ENCODE measurements around the gene UBE2J1.
"Not testable (repeated sequence)": the region's sequence is repeated elsewhere in the genome, so short reads cannot be mapped to it uniquely, and the experiment has no call there.

The UBE2J1 gene

DNA sequence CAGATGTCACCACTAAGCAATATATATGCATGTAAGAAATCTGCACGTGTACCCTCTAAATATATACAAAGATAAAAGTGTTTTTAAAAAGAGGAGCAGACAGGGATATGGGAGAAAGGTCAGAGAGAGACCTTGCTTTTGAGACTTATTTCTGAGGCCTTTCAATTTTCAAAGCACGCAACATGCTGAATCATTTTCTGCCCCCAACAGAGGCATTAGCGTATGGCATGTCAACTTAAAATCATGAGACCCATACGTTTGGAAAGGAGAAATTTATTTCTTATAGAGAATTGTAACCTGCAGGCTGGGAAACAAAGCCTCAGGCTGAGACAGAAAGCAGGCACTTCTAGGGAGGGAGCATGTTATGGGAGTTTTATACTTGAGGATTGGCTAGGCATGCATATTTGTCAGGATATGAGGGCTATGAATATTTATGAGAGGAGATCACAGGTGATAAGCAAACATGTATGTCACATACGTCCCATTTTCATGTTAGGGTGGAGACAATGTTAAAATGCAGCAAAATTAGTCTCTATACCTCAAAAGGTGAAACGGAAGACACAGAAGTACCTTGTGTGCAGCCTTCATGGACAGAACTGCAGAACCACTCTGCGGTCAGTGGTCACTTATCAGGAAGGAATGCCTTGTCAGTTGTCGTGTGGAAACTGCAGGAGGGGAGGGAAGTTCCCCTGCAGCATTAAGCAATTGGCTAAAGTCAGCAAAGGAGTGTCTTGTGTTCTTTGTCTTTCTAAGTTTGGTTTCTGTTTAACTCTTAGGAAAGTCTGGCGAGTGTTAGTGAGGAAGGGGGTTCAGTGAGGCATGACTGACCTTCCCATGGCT lies 31.2 kb downstream of the UBE2J1 start:
- no peak for DNase-seq (ENCODE audit: low read depth, low spot score)

DNA sequence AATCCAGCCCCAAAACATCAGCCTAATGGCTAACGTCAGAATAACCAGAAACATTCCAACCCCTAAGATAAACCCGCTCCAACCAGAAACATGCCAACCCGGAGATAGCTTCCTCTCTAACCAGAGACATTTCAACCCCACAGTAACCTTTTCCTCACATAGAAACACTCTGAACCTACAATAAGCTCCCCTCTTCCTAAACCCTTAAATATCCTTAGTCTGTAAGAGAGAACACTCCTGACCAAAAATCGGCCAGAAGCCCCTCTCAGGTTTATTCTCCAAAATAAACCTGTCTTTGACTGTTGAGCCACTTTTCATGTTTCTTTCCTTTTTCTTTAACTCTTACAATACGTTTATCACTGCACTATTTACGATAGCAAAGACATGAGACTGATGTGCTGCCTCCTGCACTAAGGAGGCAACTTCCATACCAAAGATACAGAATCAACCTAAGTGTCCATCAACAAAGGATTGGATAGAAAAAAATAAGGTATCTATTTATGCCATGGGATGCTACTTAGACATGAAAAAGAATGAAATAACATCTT lies 32.4 kb downstream of the UBE2J1 start:
- no peak for DNase-seq (ENCODE audit: low read depth, low spot score)

DNA sequence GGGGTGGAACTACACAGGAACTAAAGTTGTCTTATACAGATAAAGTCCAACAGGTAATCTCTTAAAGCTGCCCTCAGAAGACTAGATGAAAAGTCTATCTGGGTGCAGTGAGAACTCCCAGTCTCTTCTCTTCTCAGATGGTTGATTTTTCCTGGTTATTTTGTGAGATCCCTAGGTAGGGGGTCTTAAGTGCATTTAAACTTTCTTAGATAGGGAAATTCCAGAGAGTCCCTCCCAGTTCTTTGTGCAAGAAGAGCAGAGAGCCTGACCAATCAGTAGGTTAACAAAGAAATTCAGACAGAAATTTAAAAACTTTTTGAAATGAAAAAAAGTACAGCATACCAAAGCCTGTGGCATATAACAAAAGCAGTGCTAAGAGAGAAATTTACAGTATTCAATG lies 35.5 kb downstream of the UBE2J1 start:
- DNase-seq (ENCODE audit: low read depth, low spot score) = no peak

DNA sequence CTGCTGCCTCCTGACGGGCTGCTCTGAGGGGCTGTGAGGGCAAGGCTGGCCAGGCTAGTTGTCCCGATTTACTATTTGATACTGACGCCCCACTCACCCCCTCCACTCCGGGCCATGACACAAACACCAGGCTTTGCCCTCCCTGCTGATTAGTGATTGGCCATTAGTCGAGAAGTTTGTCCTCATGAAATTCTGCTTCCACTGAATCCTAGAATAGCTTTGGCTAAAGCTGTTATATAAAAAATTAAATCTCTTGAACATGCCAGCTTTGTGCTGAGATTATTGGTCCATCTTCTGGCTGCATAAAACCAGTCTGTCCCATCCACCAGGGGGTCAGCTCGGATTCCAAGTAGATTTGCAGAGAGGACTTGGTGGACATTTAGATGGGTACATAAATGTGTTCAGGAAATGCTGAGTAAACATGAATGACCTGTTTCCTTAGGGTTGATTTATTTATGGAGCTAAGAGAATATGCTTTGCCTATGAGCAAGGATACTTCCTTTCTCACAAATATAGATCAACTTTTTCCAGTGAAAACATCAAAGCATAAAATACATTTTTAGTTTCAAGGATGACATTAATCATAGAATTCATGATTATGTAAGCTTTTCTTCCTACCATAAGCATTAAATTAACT lies 37.2 kb downstream of the UBE2J1 start, which contains the start of gene GABRR2:
Gene GABRR2, minus strand, starts transcription at position 51 of the 637 bp plus-strand sequence. CDS start 134 bp downstream, outside the sequence.
- no peak for DNase-seq (ENCODE audit: low read depth, low spot score)

DNA sequence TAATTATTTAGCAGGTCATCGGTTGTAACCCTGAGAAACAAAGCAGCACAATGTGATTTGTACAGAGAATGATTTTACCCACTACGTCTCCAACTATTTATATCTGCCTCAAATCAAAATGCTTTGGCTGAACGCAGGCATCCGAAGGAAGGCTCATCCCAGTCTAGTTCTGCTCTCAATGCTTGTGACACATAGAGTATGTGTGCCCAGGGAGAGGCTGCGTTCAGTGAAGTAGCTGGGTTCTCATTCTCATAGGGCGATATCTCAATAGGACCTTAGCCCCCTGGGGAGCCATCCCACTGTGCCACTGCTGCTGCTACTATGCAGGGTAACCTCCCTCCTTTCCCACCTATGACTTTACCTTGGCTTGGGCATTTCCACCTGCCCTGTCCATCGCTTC lies 37.8 kb downstream of the UBE2J1 start:
- DNase-seq (ENCODE audit: low read depth, low spot score) = no peak

DNA sequence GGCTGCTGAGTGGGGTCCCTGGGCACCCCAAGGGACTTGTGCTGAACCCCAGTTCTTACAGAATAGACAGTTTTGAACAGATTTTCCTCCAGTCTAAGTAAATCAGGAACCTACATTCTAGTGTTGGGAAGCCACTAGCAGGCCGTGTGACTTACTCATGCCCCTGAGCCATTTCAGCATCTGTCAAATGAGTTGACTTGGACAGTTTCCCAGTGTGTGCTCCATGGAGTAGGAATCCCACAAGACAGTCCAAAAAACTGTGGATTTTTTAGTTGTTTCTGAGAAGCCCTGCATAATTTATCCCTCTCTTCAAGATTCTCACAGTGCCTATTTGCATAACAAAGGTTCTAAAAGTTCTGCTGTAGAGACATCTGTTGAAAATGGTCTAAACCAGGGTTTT lies 39.5 kb downstream of the UBE2J1 start:
- DNase-seq (ENCODE audit: low read depth, low spot score) = no peak

DNA sequence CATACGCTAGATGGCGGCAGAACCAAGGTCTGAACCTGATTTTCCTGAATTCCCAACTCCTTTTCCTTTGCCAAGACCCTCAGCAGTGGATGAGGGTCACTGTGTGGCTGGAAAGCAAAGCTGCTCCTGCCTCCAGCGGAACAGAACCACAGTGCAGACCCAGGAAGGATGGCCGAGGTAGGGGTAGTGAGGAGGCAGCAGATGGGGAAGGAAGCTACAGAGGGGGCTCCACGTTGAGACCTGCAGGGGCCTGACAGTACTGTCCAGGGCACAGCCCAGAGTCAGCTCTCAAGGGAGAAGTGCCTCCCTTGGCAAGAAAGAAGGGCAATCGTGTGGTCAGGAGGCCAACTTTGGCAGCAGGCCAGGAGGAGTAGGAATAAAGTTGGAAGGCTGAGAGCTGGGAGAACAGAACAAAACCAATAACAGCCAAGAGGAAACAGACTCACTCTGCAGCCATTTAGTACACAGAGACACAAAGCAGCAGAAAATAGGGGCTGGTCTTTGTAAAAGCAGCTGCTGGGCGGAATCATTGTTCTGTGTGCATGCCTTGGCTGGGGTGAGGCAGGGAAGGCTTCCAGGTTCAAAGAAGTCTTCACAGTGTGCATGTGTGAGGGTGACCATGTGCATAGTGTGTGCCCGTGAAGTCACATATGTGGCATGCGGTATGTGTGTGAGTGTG lies 40.5 kb downstream of the UBE2J1 start:
- peak; percentile 89 for DNase-seq (ENCODE audit: low read depth, low spot score)

DNA sequence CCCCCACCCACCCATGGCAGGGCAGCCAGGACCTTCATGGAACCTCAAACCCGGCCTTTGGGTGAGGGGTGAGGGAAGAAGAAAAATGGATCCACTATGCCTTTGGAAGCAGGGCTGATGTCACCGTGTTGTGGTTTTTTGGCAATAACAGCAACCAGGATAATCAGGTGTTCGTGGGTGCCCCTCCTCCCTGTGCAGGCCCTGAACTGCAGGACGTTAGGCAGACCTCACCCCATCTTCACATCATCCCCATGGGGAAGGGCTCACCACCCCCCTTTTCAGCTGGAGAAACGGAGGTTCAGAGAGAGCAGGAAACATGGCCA lies 41.0 kb downstream of the UBE2J1 start:
- DNase-seq (ENCODE audit: low read depth, low spot score) = no peak

- peak; percentile 78 for DNase-seq (ENCODE audit: low read depth, low spot score)
These were observed 41.6 kb downstream of the UBE2J1 start for GRCh38 chr6:89310929-89311328.

- DNase-seq (ENCODE audit: low read depth, low spot score) = no peak
These were observed 43.8 kb downstream of the UBE2J1 start for GRCh38 chr6:89308525-89309395.

DNA sequence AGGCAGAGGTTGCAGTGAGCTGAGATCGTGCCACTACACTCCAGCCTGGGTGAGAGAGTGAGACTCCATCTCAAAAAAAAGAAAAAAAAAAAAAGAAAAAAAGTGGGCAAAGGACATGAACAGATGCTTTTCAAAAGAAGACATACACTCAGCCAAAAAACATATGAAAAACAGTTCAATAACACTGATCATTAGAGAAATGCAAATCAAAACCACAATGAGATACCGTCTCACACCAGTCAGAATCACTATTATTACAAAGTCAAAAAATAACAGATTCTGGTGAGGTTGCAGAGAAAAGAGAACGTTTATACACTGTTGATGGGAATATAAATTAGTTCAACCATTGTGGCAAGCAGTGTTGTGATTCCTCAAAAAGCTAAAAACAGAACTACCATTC lies 48.0 kb downstream of the UBE2J1 start:
- not testable (repeated sequence) for DNase-seq (ENCODE audit: low read depth, low spot score)

- DNase-seq (ENCODE audit: low read depth, low spot score) = no peak
These were observed 49.6 kb downstream of the UBE2J1 start for GRCh38 chr6:89302936-89303335.

DNA sequence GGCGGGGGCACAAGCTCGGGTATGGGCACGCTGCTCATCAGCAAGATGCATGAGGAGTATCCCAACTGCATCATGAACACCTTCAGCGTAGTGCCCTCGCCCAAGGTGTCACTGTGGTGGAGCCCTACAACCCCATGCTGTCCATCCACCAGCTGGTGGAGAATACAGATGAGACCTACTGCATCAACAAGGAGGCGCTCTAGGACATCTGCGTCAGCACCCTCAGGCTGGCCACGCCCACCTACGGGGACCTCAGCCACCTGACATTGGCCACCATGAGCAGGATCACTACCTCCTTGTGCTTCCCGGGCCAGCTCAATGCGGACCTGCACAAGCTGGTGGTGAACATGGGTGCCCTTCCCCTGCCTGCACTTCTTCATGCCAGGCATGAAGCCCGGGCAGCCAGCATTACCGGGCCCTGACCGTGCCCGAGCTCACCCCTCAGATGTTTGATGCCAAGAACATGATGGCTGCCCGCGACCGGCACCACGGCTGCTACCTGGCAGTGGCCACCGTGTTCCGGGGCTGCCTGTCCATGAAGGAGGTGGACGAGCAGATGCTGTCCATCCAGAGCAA lies 50.2 kb downstream of the UBE2J1 start:
- DNase-seq (ENCODE audit: low read depth, low spot score) = no peak

GRCh38 chr6:89301586-89302194 lies 50.8 kb downstream of the UBE2J1 start:
- DNase-seq (ENCODE audit: low read depth, low spot score) = no peak

DNA sequence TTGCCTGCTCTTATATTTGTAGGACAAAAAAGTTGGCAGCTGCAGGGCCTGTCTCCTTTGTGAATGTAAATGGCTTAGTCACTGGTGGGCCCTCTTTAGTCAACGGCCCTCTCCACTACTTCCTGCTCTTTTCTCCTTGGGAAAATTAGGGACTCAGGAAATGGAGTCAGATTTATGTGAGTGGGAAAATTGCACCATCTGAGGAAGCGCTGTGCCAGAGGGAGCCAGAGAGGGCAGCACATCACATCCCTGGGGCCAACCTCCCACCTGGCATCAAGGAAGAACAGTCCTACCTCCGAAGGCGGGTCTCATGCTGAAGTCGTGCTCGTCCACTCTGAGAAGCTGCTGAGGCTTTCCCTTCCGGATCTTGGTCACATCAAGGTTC lies 53.1 kb downstream of the UBE2J1 start:
- no peak for DNase-seq (ENCODE audit: low read depth, low spot score)

GRCh38 chr6:89298680-89299465 lies 53.6 kb downstream of the UBE2J1 start:
- DNase-seq (ENCODE audit: low read depth, low spot score) = no peak

GRCh38 chr6:89297695-89298351 lies 54.7 kb downstream of the UBE2J1 start:
- no peak for DNase-seq (ENCODE audit: low read depth, low spot score)

DNA sequence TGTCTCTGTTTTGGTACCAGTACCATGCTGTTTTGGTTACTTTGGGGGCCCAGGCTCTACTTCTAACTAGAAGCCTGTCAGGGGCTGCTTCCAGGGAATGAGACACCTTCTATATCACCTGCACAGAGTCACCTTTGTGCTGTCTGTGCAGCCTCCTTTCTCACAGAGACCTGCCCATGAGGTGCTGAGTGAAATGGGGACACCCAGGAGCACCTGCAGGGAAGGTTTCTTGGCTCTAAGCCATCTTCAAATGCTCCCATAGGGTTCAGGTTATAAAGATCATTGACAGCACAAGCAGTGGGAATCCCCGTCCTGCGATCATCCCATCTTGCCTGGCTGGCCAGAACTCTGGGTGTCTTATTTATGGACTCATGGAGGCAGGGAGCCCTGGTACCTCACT lies 56.5 kb downstream of the UBE2J1 start:
- no peak for DNase-seq (ENCODE audit: low read depth, low spot score)

GRCh38 chr6:89295116-89295515 lies 57.4 kb downstream of the UBE2J1 start:
- DNase-seq (ENCODE audit: low read depth, low spot score) = not testable (repeated sequence)

All from ELF-1 (cell line).